ENCODE results near the gene CHD5.

DNA sequence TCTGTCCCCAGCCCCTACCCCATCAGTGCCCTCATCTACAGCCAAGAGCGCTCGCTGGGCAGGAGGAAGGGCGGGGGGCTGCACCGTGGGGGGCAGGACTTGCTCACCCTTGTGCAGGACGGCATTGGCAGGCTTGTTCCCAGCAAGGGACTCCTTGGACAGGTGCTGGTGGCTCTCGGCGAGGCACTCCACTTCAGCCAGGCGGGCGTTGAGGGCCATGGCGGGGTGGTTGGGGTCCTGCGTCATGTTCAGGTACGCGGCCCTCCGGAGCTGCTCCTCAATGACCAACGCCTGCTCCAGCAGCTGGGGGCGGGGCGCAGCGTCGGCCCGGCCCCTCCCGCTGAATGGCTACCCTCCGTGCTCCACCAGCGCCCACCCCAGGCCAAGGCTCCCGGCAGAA, 70.4 kb downstream of the CHD5 start:
- TF ChIP-seq POLR2AphosphoS5 (IDR thresholded peaks at IDR 0.05) (no peak), EP300 (conservative IDR thresholded peaks at IDR 0.05; ENCODE audit: poor library complexity, severe bottlenecking) (no peak), EZH2 (IDR thresholded peaks at IDR 0.05; ENCODE audit: borderline replicate concordance, insufficient read depth, low read length, poor library complexity, severe bottlenecking) (no peak), MXI1 (conservative IDR thresholded peaks at IDR 0.05; ENCODE audit: poor library complexity, severe bottlenecking) (no peak), SMC3 (conservative IDR thresholded peaks at IDR 0.05; ENCODE audit: poor library complexity) (no peak)
- TF ChIP-seq, protein P1, sequence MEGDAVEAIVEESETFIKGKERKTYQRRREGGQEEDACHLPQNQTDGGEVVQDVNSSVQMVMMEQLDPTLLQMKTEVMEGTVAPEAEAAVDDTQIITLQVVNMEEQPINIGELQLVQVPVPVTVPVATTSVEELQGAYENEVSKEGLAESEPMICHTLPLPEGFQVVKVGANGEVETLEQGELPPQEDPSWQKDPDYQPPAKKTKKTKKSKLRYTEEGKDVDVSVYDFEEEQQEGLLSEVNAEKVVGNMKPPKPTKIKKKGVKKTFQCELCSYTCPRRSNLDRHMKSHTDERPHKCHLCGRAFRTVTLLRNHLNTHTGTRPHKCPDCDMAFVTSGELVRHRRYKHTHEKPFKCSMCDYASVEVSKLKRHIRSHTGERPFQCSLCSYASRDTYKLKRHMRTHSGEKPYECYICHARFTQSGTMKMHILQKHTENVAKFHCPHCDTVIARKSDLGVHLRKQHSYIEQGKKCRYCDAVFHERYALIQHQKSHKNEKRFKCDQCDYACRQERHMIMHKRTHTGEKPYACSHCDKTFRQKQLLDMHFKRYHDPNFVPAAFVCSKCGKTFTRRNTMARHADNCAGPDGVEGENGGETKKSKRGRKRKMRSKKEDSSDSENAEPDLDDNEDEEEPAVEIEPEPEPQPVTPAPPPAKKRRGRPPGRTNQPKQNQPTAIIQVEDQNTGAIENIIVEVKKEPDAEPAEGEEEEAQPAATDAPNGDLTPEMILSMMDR (IDR thresholded peaks at IDR 0.05; ENCODE audit: poor library complexity, severe bottlenecking), result no peak

All from neural cell (in vitro differentiated cells).